HUDEP-2 (cell line): ENCODE results near the gene PFKFB4.
"Not testable (repeated sequence)": the region's sequence is repeated elsewhere in the genome, so short reads cannot be mapped to it uniquely, and the experiment has no call there.

ENCODE experiments used
- DNase-seq, 76 experiments: peaks; one replicate each; lab custom pipeline; 2025; ENCODE audit not compliant: unreplicated experiment in 76 of 76; lab: John Stamatoyannopoulos, UW

The PFKFB4 gene

GRCh38 chr3:48502728-48503168, 53.9 kb downstream of the PFKFB4 start:
- DNase-seq, result peak in 16 of 76 experiments; percentile 2 to 43 (median 18)

- DNase-seq, result no peak
These were observed 54.5 kb downstream of the PFKFB4 start for GRCh38 chr3:48502121-48502520.

GRCh38 chr3:48501196-48501595, 55.4 kb downstream of the PFKFB4 start:
- no peak for DNase-seq

- DNase-seq, result no peak
These were observed 55.9 kb downstream of the PFKFB4 start for GRCh38 chr3:48500656-48501055.

- no peak for DNase-seq
These were observed 63.5 kb downstream of the PFKFB4 start for GRCh38 chr3:48493203-48493501.

- DNase-seq, result no peak
These were observed 64.0 kb downstream of the PFKFB4 start for GRCh38 chr3:48492461-48493202.

- peak in 1 of 76 experiments; percentile 12 for DNase-seq
These were observed 69.7 kb downstream of the PFKFB4 start for GRCh38 chr3:48486952-48487351.

- not testable (repeated sequence) for DNase-seq
These were observed 73.8 kb downstream of the PFKFB4 start for GRCh38 chr3:48482822-48483221.

- not testable (repeated sequence) for DNase-seq
These were observed 75.7 kb downstream of the PFKFB4 start for GRCh38 chr3:48480891-48481290.

- no peak for DNase-seq
These were observed 77.7 kb downstream of the PFKFB4 start for GRCh38 chr3:48478626-48479555.

- no peak for DNase-seq
These were observed 78.6 kb downstream of the PFKFB4 start for GRCh38 chr3:48477959-48478520.

GRCh38 chr3:48476426-48477053, 80.1 kb downstream of the PFKFB4 start:
- no peak for DNase-seq

- DNase-seq, result no peak
These were observed 81.4 kb downstream of the PFKFB4 start for GRCh38 chr3:48475188-48475587.

- no peak for DNase-seq
These were observed 82.0 kb downstream of the PFKFB4 start for GRCh38 chr3:48474619-48475018.

GRCh38 chr3:48474031-48474430, 82.6 kb downstream of the PFKFB4 start:
- DNase-seq, result not testable (repeated sequence)

GRCh38 chr3:48473617-48473952, 83.0 kb downstream of the PFKFB4 start:
- DNase-seq, result no peak

- peak in 74 of 76 experiments; percentile 62 to 95 (median 91) for DNase-seq
These were observed 83.5 kb downstream of the PFKFB4 start for GRCh38 chr3:48472923-48473616.

GRCh38 chr3:48472673-48472922, 84.0 kb downstream of the PFKFB4 start:
- peak in 46 of 76 experiments; percentile 7 to 84 (median 56) for DNase-seq

- DNase-seq, result peak in 6 of 76 experiments; percentile 12 to 30 (median 14)
These were observed 86.3 kb downstream of the PFKFB4 start for GRCh38 chr3:48470286-48470685.

GRCh38 chr3:48469046-48469915, 87.3 kb downstream of the PFKFB4 start:
- no peak for DNase-seq
